B cell (primary cell): ENCODE data around the gene FSHR. TPM values are rescaled to one million over a fixed set of nuclear protein-coding genes. Genes with fewer than 3 reads are reported as not detected.

Experiments used
- ATAC-seq: fragments of 200-7000 bp; cut with Tn5 transposase; one replicate; pipeline ENCODE4 v1.10.0; 2021; ENCODE audit warnings: low read depth, mild to moderate bottlenecking, moderate number of reproducible peaks, moderate library complexity
- CTCF ChIA-PET: fragments of 350-600 bp; sonication (Branson Sonifier 250); formaldehyde crosslinking; loops from one replicate; lab custom pipeline; 2021; ENCODE audit warnings: antibody characterized with exemption, inconsistent platforms; lab: Charles Lee
- POLR2A ChIA-PET: fragments of 350-600 bp; sonication (Branson Sonifier 250); formaldehyde crosslinking; loops from one replicate; lab custom pipeline; 2021; ENCODE audit warnings: antibody characterized with exemption; lab: Charles Lee
- DNase-seq: peaks from one replicate; pipeline ENCODE4 v3.0.0; 2013
- H2AFZ ChIP-seq: 2 replicates; pipeline ENCODE4 v1.6.1; 2012; ENCODE audit warnings: mild to moderate bottlenecking, low read depth, low read length; ENCODE audit not compliant: insufficient read depth, poor library complexity, severe bottlenecking
- H3K27ac ChIP-seq, 2 donors: 1 replicate in 1 of 2; 2 replicates in 1 of 2; pipeline ENCODE4 v1.5.1; 2012 to 2013; ENCODE audit warnings: low read length in 2 of 2, mild to moderate bottlenecking in 2 of 2, moderate library complexity in 1 of 2
- H3K27me3 ChIP-seq, 4 experiments: fragments of 200-600 bp in 1 of 4; sonication (generic) in 1 of 4; replicated peaks in 1 of 4; 1 replicate in 2 of 4; 2 replicates in 2 of 4; pipeline versions ENCODE4 v1.6.1 to v1.7.0; 2013 to 2016; ENCODE audit warnings: low read length in 3 of 4, mild to moderate bottlenecking in 2 of 4, mixed read lengths in 1 of 4, moderate library complexity in 1 of 4; ENCODE audit not compliant: insufficient read depth in 4 of 4, control insufficient read depth in 3 of 4; ENCODE audit errors: control extremely low read depth in 1 of 4
- H3K36me3 ChIP-seq, 2 experiments: replicated peaks in 1 of 2; 1 replicate in 1 of 2; 2 replicates in 1 of 2; pipeline versions ENCODE4 v1.6.1 to v1.7.1; 2013; ENCODE audit warnings: low read length in 1 of 2; ENCODE audit not compliant: insufficient read depth in 2 of 2, control insufficient read depth in 1 of 2; ENCODE audit errors: control extremely low read depth in 1 of 2, extremely low read depth in 1 of 2
- H3K4me1 ChIP-seq, 2 donors: fragments of 200-600 bp in 1 of 2; sonication (generic) in 1 of 2; 1 replicate in 1 of 2; 2 replicates in 1 of 2; pipeline versions ENCODE4 v1.5.1 to v1.6.1; 2013 to 2017; ENCODE audit warnings: low read length in 2 of 2; ENCODE audit not compliant: control insufficient read depth in 2 of 2, insufficient read depth in 2 of 2
- H3K4me2 ChIP-seq: replicated peaks from 2 replicates; pipeline ENCODE3; 2012; ENCODE audit warnings: mild to moderate bottlenecking, low read depth, low read length; ENCODE audit not compliant: poor library complexity, severe bottlenecking
- H3K4me3 ChIP-seq, 5 experiments: fragments of 200-600 bp in 1 of 5; sonication (generic) in 1 of 5; 1 replicate in 3 of 5; 2 replicates in 2 of 5; pipeline versions ENCODE4 v1.5.1 to v1.7.0; 2011 to 2016; ENCODE audit warnings: low read length in 4 of 5, mild to moderate bottlenecking in 4 of 5, low read depth in 2 of 5, control low read depth in 1 of 5, moderate library complexity in 1 of 5; ENCODE audit not compliant: insufficient read depth in 1 of 5; ENCODE audit errors: control extremely low read depth in 1 of 5, extremely low read depth in 1 of 5
- H3K79me2 ChIP-seq: fragments of 200-600 bp; sonication (generic); one replicate; pipeline ENCODE4 v1.6.0; 2016; ENCODE audit warnings: low read length; ENCODE audit not compliant: control insufficient read depth, insufficient read depth
- H3K9ac ChIP-seq: fragments of 200-600 bp; sonication (generic); 2 replicates; pipeline ENCODE4 v1.6.1; 2017; ENCODE audit warnings: mild to moderate bottlenecking, low read length, moderate library complexity
- H3K9me3 ChIP-seq, 3 donors: one replicate each; pipeline versions ENCODE4 v1.6.1 to v1.7.1; 2013; ENCODE audit warnings: low read length in 2 of 3; ENCODE audit not compliant: control insufficient read depth in 2 of 3, insufficient read depth in 1 of 3; ENCODE audit errors: control extremely low read depth in 1 of 3
- H4K20me1 ChIP-seq: 2 replicates; pipeline ENCODE4 v1.6.0; 2012; ENCODE audit warnings: mild to moderate bottlenecking, low read length; ENCODE audit not compliant: insufficient read depth, control insufficient read depth, poor library complexity, severe bottlenecking
- H3K27ac Mint-ChIP-seq: one replicate; pipeline ENCODE4 v1.8.0; 2021; ENCODE audit warnings: mixed read lengths
- H3K27me3 Mint-ChIP-seq: one replicate; pipeline ENCODE4 v1.8.0; 2021; ENCODE audit warnings: mixed read lengths
- H3K4me1 Mint-ChIP-seq: one replicate; pipeline ENCODE4 v1.8.0; 2021; ENCODE audit warnings: mixed read lengths
- H3K4me3 Mint-ChIP-seq: one replicate; pipeline ENCODE4 v1.8.0; 2021; ENCODE audit warnings: mixed read lengths
- H3K9me3 Mint-ChIP-seq: one replicate; pipeline ENCODE4 v1.8.0; 2022; ENCODE audit warnings: mixed read lengths; ENCODE audit not compliant: insufficient read depth
- EZH2 ChIP-seq: IDR thresholded peaks from 2 replicates; pipeline ENCODE4 v1.6.1; 2012; ENCODE audit warnings: borderline replicate concordance, low read depth, mild to moderate bottlenecking, moderate library complexity, low read length; ENCODE audit not compliant: insufficient read depth, poor library complexity, severe bottlenecking
- WGBS: methylation state at CpG from one replicate; pipeline ENCODE4 v1.1.5; 2013; ENCODE audit warnings: missing lambda C conversion rate; ENCODE audit not compliant: insufficient coverage; 5-methylcytosine and 5-hydroxymethylcytosine counted together
- intact Hi-C: fragments of 100-400 bp; cut with micrococcal nuclease; formaldehyde crosslinking; loops from one replicate; pipeline ENCODE4 v1.10.0; 2022
- polyA plus RNA-seq: library from polyadenylated mRNA; depleted of rRNA; stranded (reverse); fragments of >200 nt; gene quantifications from 2 replicates; pipeline ENCODE4 v1.2.3, GENCODE V29; 2012
- total RNA-seq, 2 donors: library from RNA; stranded (reverse); fragments of 120-200 nt in 1 of 2; gene quantifications; 1 replicate in 1 of 2; 2 replicates in 1 of 2; pipeline versions ENCODE4 v1.2.3 to v1.2.4, GENCODE V29; 2013 to 2022
- TF ChIP-seq, protein P1 (sequence below): fragments of 200-600 bp; IDR thresholded peaks from one replicate; pipeline ENCODE4 v1.8.0; 2022; ENCODE audit warnings: antibody characterized with exemption, mild to moderate bottlenecking

FSHR gene
- total and polyA plus RNA-seq, 2 donors (not counting 1 experiment from before 2014, with no cell fraction given): not detected

DNA sequence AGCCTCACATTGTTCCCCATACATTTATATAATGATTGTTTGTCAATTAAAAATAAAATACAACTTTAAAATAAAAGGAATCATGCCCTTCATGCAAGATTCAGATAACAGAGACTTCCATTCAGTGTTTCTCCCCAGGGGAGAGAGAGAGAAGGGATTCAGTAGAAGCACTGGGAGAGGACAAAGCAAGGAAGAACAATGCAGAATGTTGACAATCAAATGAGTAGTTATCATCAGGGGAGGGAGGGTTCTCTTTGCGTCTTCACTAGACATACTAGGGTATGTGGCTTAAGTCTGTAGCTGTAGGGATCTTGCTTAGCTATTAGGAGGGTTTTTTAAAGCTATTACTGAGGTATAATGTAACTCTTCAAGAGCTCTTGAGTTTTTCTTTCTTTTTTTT is 30.7 kb downstream of the FSHR start:
- no peak for TF ChIP-seq EZH2
- Histone ChIP-seq H3K79me2 (no peaks in the 10 kb centered on the region), H3K4me2 (no peak overlapping the region), H3K9me3 (no peaks in the 10 kb centered on the region), H3K27ac (no peak overlapping the region), H3K36me3 (no peaks in the 10 kb centered on the region), H3K4me1 (no peaks in the 10 kb centered on the region), H2AFZ (no peak overlapping the region), H3K9ac (no peak overlapping the region), H3K4me3 (no peak overlapping the region), H4K20me1 (no peaks in the 10 kb centered on the region), H3K27me3 (no peaks in the 10 kb centered on the region)
- CTCF ChIA-PET: no interaction called here
- Mint-ChIP-seq H3K4me1 (no peaks in the 10 kb centered on the region), H3K4me3 (no peak overlapping the region), H3K27ac (no peak overlapping the region), H3K27me3 (no peaks in the 10 kb centered on the region), H3K9me3 (peaks cover 2% of the 10 kb centered on the region)
- no CpG with 5 or more reads among the region's 1 CpG for WGBS
- intact Hi-C loops: no loop called here
- ATAC-seq (no peak), DNase-seq (no peak)
- POLR2A ChIA-PET: no interaction called here

DNA sequence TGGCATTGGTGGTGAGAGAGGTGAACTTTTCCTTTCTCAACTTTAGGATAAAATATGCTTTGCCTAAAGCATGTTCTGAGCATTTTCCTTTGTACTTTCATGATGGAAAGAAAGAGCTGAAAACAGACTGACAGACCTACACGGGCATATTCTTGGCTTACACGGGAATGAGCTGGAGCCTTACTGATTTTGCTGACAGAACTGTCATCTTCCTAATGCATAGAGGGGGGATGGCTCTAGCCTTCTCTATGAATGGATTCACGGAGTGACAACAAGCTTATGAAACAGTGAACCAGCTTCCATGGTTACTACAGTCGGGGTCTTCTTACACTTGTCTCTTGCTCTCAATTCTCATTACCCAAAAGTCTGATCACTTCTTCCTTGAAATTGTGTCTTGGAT is 32.2 kb downstream of the FSHR start:
- H3K9me3 Mint-ChIP-seq: no peaks in the 10 kb centered on the region
- no peaks in the 10 kb centered on the region for H3K27me3 Mint-ChIP-seq

More for the DNA sequence above, 32.2 kb downstream of the FSHR start:
- Histone ChIP-seq H3K9ac (no peak overlapping the region), H3K36me3 (no peaks in the 10 kb centered on the region), H3K4me3 (no peak overlapping the region), H3K4me1 (no peaks in the 10 kb centered on the region), H3K79me2 (no peaks in the 10 kb centered on the region), H3K27me3 (no peaks in the 10 kb centered on the region), H2AFZ (no peak overlapping the region), H3K27ac (no peak overlapping the region), H3K4me2 (no peak overlapping the region), H4K20me1 (no peaks in the 10 kb centered on the region), H3K9me3 (no peaks in the 10 kb centered on the region)
- 84% methylated on average over 2 of the region's 4 CpGs for WGBS
- no peak for DNase-seq
- Mint-ChIP-seq H3K27ac (no peak overlapping the region), H3K4me1 (no peaks in the 10 kb centered on the region), H3K4me3 (no peak overlapping the region)
- no peak for ATAC-seq
- intact Hi-C loops: no loop called here
- TF ChIP-seq EZH2: no peak
- TF ChIP-seq, protein P1, sequence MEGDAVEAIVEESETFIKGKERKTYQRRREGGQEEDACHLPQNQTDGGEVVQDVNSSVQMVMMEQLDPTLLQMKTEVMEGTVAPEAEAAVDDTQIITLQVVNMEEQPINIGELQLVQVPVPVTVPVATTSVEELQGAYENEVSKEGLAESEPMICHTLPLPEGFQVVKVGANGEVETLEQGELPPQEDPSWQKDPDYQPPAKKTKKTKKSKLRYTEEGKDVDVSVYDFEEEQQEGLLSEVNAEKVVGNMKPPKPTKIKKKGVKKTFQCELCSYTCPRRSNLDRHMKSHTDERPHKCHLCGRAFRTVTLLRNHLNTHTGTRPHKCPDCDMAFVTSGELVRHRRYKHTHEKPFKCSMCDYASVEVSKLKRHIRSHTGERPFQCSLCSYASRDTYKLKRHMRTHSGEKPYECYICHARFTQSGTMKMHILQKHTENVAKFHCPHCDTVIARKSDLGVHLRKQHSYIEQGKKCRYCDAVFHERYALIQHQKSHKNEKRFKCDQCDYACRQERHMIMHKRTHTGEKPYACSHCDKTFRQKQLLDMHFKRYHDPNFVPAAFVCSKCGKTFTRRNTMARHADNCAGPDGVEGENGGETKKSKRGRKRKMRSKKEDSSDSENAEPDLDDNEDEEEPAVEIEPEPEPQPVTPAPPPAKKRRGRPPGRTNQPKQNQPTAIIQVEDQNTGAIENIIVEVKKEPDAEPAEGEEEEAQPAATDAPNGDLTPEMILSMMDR: no peak
- ChIA-PET CTCF (no interaction called here), POLR2A (no interaction called here)
